ENCODE data around the gene STRIP1. TPM values are rescaled to one million over a fixed set of nuclear protein-coding genes. Genes with fewer than 3 reads are reported as not detected.

The STRIP1 gene
- total and polyA plus RNA-seq, 12 donors, result 22.3 to 47.9 (median 30.2) TPM

DNA sequence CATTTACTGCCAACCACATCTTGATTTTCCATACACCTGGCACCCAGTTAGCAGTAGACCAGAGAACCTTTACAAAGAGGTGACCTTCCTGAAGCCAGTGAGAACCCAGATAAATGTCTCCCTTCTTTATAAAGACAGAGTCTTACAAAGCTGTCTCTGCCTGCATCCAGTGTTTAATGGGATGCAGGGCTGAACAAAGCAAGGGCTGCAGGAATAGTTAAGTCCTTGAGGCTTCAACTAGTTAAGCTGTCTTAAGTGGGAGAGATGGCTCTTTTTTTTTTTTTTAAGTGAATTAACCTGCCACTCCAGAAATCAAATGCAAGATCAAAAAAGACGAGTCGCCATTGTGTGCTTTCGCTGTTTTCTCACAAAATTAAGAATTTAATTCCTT, 48.4 kb upstream of the STRIP1 start:
- Histone ChIP-seq H3K27ac (peak overlapping the region in 3 of 5 donors; percentile 96 to 98 (median 98)), H3K36me3 (replicated peaks in 1 of 2) (no peaks in the 10 kb centered on the region), H3K27me3 (no peaks in the 10 kb centered on the region), H3K9me3 (replicated peaks in 1 of 3) (no peaks in the 10 kb centered on the region), H3K4me1 (replicated peaks in 1 of 2) (peaks cover 33 to 48% of the 10 kb centered on the region in 2 donors), H3K4me3 (peak overlapping the region in 1 of 4 donors; percentile 96)
- no peak for DNase-seq
- TF ChIP-seq POLR2A (IDR thresholded peaks at IDR 0.05) (no peak), CTCF (IDR thresholded peaks at IDR 0.05) (no peak)
- intact Hi-C loops (cut with DNase I), result loop anchor here (10.0 kb wide), 2 partner anchors 331 to 441 kb away; partner anchors contain the start of genes GNAI3 (in 1 of the 2) and GSTM4 (in 1 of the 2)
- WGBS, 4 donors, result 82 to 91% (median 87%) methylated on average over 3 of the region's 3 CpGs

GRCh38 chr1:109988349-109988914, 46.0 kb upstream of the STRIP1 start:
- TF ChIP-seq CTCF (IDR thresholded peaks at IDR 0.05), result no peak
- TF ChIP-seq POLR2A (IDR thresholded peaks at IDR 0.05), result no peak
- no peaks in the 10 kb centered on the region for H3K27me3 ChIP-seq
- H3K4me3 ChIP-seq, result no peak overlapping the region
- no peaks in the 10 kb centered on the region for H3K9me3 ChIP-seq (replicated peaks in 1 of 3)
- H3K27ac ChIP-seq, result no peak overlapping the region
- no peaks in the 10 kb centered on the region for H3K36me3 ChIP-seq (replicated peaks in 1 of 2)
- no peak for DNase-seq
- intact Hi-C loops (cut with DNase I), result loop anchor here (10.0 kb wide), 2 partner anchors 334 to 444 kb away; partner anchors contain the start of genes GNAI3 (in 1 of the 2) and GSTM4 (in 1 of the 2)
- WGBS, 4 donors, result 92 to 96% (median 93%) methylated on average over 3 of the region's 3 CpGs
- H3K4me1 ChIP-seq (replicated peaks in 1 of 2), result peaks cover 33 to 49% of the 10 kb centered on the region in 2 donors

- DNase-seq, result no peak
- intact Hi-C loops (cut with DNase I), result loop anchor here (10.0 kb wide), 2 partner anchors 335 to 445 kb away; partner anchors contain the start of genes GNAI3 (in 1 of the 2) and GSTM4 (in 1 of the 2)
Observed at GRCh38 chr1:109989506-109990301, 44.7 kb upstream of the STRIP1 start.

More at GRCh38 chr1:109989506-109990301, 44.7 kb upstream of the STRIP1 start:
- Histone ChIP-seq H3K9me3 (replicated peaks in 1 of 3) (no peaks in the 10 kb centered on the region), H3K4me3 (no peak overlapping the region), H3K36me3 (replicated peaks in 1 of 2) (no peaks in the 10 kb centered on the region), H3K27ac (no peak overlapping the region), H3K4me1 (replicated peaks in 1 of 2) (peaks cover 44 to 62% of the 10 kb centered on the region in 2 donors), H3K27me3 (no peaks in the 10 kb centered on the region)
- TF ChIP-seq POLR2A (IDR thresholded peaks at IDR 0.05), result no peak
- no peak for TF ChIP-seq CTCF (IDR thresholded peaks at IDR 0.05)
- 86 to 92% (median 88%) methylated on average over 9 of the region's 9 CpGs for WGBS, 4 donors
